ENCODE results near the gene CRELD2. TPM values are rescaled to one million over a fixed set of nuclear protein-coding genes. Genes with fewer than 3 reads are reported as not detected.

The CRELD2 gene
- total RNA-seq, 6 experiments from 2014 or later, result 26.0 to 56.4 (median 47.8) TPM

- Histone ChIP-seq H3K4me3 (no peak overlapping the region), H3K36me3 (peaks cover 0 to 33% (median 13%) of the 10 kb centered on the region in 4 donors), H3K4me1 (no peaks in the 10 kb centered on the region), H3K9me3 (no peaks in the 10 kb centered on the region), H3K27me3 (no peaks in the 10 kb centered on the region), H3K27ac (no peak overlapping the region)
- peak in 1 of 3 donors; percentile 15 for DNase-seq
- TF ChIP-seq CTCF (IDR thresholded peaks at IDR 0.05) (no peak), POLR2A (IDR thresholded peaks at IDR 0.05) (no peak)
- WGBS (ENCODE audit: insufficient coverage, low coverage, low lambda C conversion rate, missing lambda C conversion rate), result 100% methylated on average over 8 of the region's 19 CpGs
- no peak for ATAC-seq
- intact Hi-C loops (cut with DNase I), result no loop called here
Measured at GRCh38 chr22:49907807-49908206, 10.6 kb upstream of the CRELD2 start.

- no peak overlapping the region for H3K4me3 ChIP-seq
- WGBS (ENCODE audit: insufficient coverage, low coverage, low lambda C conversion rate, missing lambda C conversion rate), result 98% methylated on average over 8 of the region's 23 CpGs
- ATAC-seq (no peak), DNase-seq (peak in 1 of 3 donors; percentile 47)
- H3K36me3 ChIP-seq, result peaks cover 0 to 25% (median 12%) of the 10 kb centered on the region in 4 donors
- no peaks in the 10 kb centered on the region for H3K9me3 ChIP-seq
- intact Hi-C loops (cut with DNase I), result no loop called here
- H3K27me3 ChIP-seq, result no peaks in the 10 kb centered on the region
- no peaks in the 10 kb centered on the region for H3K4me1 ChIP-seq
- no peak overlapping the region for H3K27ac ChIP-seq
- TF ChIP-seq POLR2A (IDR thresholded peaks at IDR 0.05), result no peak
- no peak for TF ChIP-seq CTCF (IDR thresholded peaks at IDR 0.05)
Measured at GRCh38 chr22:49909476-49910205, 8.8 kb upstream of the CRELD2 start.

GRCh38 chr22:49910229-49911155, 7.9 kb upstream of the CRELD2 start:
- no peaks in the 10 kb centered on the region for H3K9me3 ChIP-seq
- no peaks in the 10 kb centered on the region for H3K4me1 ChIP-seq
- intact Hi-C loops (cut with DNase I), result no loop called here
- ATAC-seq (no peak), DNase-seq (peak in 1 of 3 donors; percentile 43)
- 100% methylated on average over 2 of the region's 27 CpGs for WGBS (ENCODE audit: insufficient coverage, low coverage, low lambda C conversion rate, missing lambda C conversion rate)
- TF ChIP-seq POLR2A (IDR thresholded peaks at IDR 0.05), result no peak
- TF ChIP-seq CTCF (IDR thresholded peaks at IDR 0.05), result no peak
- no peaks in the 10 kb centered on the region for H3K27me3 ChIP-seq
- H3K36me3 ChIP-seq, result peaks cover 0 to 25% (median 12%) of the 10 kb centered on the region in 4 donors
- no peak overlapping the region for H3K4me3 ChIP-seq
- H3K27ac ChIP-seq, result no peak overlapping the region

- no peak overlapping the region for H3K27ac ChIP-seq
- 92% methylated on average over 17 of the region's 30 CpGs for WGBS (ENCODE audit: insufficient coverage, low coverage, low lambda C conversion rate, missing lambda C conversion rate)
- H3K9me3 ChIP-seq, result no peaks in the 10 kb centered on the region
- no peak for TF ChIP-seq POLR2A (IDR thresholded peaks at IDR 0.05)
- DNase-seq (peak in 1 of 3 donors; percentile 20), ATAC-seq (no peak)
- H3K4me3 ChIP-seq, result no peak overlapping the region
- peaks cover 0 to 1% (median 0%) of the 10 kb centered on the region in 4 donors for H3K4me1 ChIP-seq
- intact Hi-C loops (cut with DNase I), result no loop called here
- no peaks in the 10 kb centered on the region for H3K27me3 ChIP-seq
- peaks cover 0 to 25% (median 12%) of the 10 kb centered on the region in 4 donors for H3K36me3 ChIP-seq
Measured at GRCh38 chr22:49911881-49912625, 6.4 kb upstream of the CRELD2 start.
